Testis (tissue), 2 donors: ENCODE data around the gene ATRN.

ENCODE experiments used
- CTCF ChIP-seq, 3 experiments: fragments of 450-650 bp in 2 of 3; fragments of 200-600 bp in 1 of 3; sonication (generic) in 1 of 3; IDR thresholded peaks; one replicate each; pipeline ENCODE4 v1.5.1; 2016 to 2019; ENCODE audit warnings: antibody characterized with exemption in 3 of 3, mild to moderate bottlenecking in 2 of 3, moderate library complexity in 1 of 3
- POLR2A ChIP-seq: fragments of 450-650 bp; IDR thresholded peaks from one replicate; pipeline ENCODE4 v1.6.1; 2017; ENCODE audit warnings: antibody characterized with exemption, mild to moderate bottlenecking, moderate library complexity

GRCh38 chr20:3595541-3595940 lies 124.7 kb downstream of the ATRN start:
- TF ChIP-seq CTCF (IDR thresholded peaks at IDR 0.05) (no peak), POLR2A (no peak)
